K562 (cell line): ENCODE data around the gene CERS4. TPM values are rescaled to one million over a fixed set of nuclear protein-coding genes. Genes with fewer than 3 reads are reported as not detected.

Experiments used
- CTBP1 ChIP-seq: fragments of 450-650 bp; IDR thresholded peaks from 2 replicates; pipeline ENCODE4 v1.6.1; 2016; ENCODE audit warnings: borderline replicate concordance
- CXXC5 ChIP-seq: fragments of 250-450 bp; sonication (Bioruptor Pico); IDR thresholded peaks from 2 replicates; pipeline ENCODE4 v1.8.0; 2022; ENCODE audit warnings: inconsistent platforms, mild to moderate bottlenecking, moderate library complexity
- DPF2 ChIP-seq: fragments of 450-650 bp; IDR thresholded peaks from 2 replicates; pipeline ENCODE4 v1.6.1; 2016
- ETV6 ChIP-seq, 3 experiments: fragments of 150-350 bp in 1 of 3; sonication (generic) in 1 of 3; formaldehyde crosslinking in 1 of 3; IDR thresholded peaks; 2 replicates each; pipeline versions ENCODE4 v1.6.1 to v1.8.0; 2014 to 2022; ENCODE audit warnings: borderline replicate concordance in 2 of 3, low read depth in 2 of 3, antibody characterized with exemption in 1 of 3, low read length in 1 of 3, mild to moderate bottlenecking in 1 of 3, missing genetic modification reagents in 1 of 3
- FOXA1 ChIP-seq: fragments of 450-650 bp; IDR thresholded peaks from 2 replicates; pipeline ENCODE4 v1.6.1; 2016; ENCODE audit warnings: mild to moderate bottlenecking, borderline replicate concordance
- FOXA3 ChIP-seq, 2 experiments: fragments of 450-650 bp in 1 of 2; sonication (generic) in 1 of 2; formaldehyde crosslinking; IDR thresholded peaks in 1 of 2; conservative IDR thresholded peaks in 1 of 2; 2 replicates each; pipeline versions ENCODE4 v1.4.0 to v1.8.0; 2020 to 2022; ENCODE audit warnings: mild to moderate bottlenecking in 2 of 2, missing genetic modification reagents in 1 of 2
- HDAC2 ChIP-seq: fragments of 450-650 bp; IDR thresholded peaks from 2 replicates; pipeline ENCODE4 v1.6.1; 2016; ENCODE audit warnings: mild to moderate bottlenecking
- HEY1 ChIP-seq: fragments of 250-450 bp; sonication (Bioruptor Pico); IDR thresholded peaks from 2 replicates; pipeline ENCODE4 v1.5.0; 2020; ENCODE audit warnings: mild to moderate bottlenecking, moderate library complexity, borderline replicate concordance
- HNRNPUL1 ChIP-seq: fragments of 200-400 bp; formaldehyde crosslinking; IDR thresholded peaks from 2 replicates; pipeline ENCODE4 v1.6.1; 2017; ENCODE audit warnings: low read length
- MCM3 ChIP-seq: fragments of 450-650 bp; IDR thresholded peaks from 2 replicates; pipeline ENCODE4 v1.6.1; 2016
- MEIS2 ChIP-seq: fragments of 450-650 bp; IDR thresholded peaks from 2 replicates; pipeline ENCODE4 v1.6.1; 2014; ENCODE audit warnings: mild to moderate bottlenecking; ENCODE audit not compliant: partially characterized antibody
- NRF1 ChIP-seq, 2 experiments: fragments of 450-650 bp; IDR thresholded peaks in 1 of 2; conservative IDR thresholded peaks in 1 of 2; 2 replicates each; pipeline ENCODE4 v1.6.1; 2014; ENCODE audit warnings: mild to moderate bottlenecking in 2 of 2
- OTX1 ChIP-seq: fragments of 450-650 bp; formaldehyde crosslinking; IDR thresholded peaks from 2 replicates; pipeline ENCODE4 v1.4.0; 2022; ENCODE audit warnings: mild to moderate bottlenecking
- RBM39 ChIP-seq: fragments of 200-400 bp; formaldehyde crosslinking; optimal IDR thresholded peaks from 2 replicates; pipeline ENCODE3; 2018; ENCODE audit warnings: low read depth, low read length
- THRAP3 ChIP-seq: fragments of 450-650 bp; IDR thresholded peaks from 2 replicates; pipeline ENCODE4 v1.6.1; 2016; ENCODE audit warnings: mild to moderate bottlenecking, inconsistent platforms, borderline replicate concordance
- ZNF184 ChIP-seq: sonication (generic); formaldehyde crosslinking; IDR thresholded peaks from 2 replicates; pipeline ENCODE4 v1.5.0; 2020; ENCODE audit warnings: missing genetic modification reagents
- ZNF212 ChIP-seq: fragments of 450-650 bp; formaldehyde crosslinking; IDR thresholded peaks from 2 replicates; pipeline ENCODE4 v1.4.0; 2020; ENCODE audit warnings: mild to moderate bottlenecking
- ZNF695 ChIP-seq: fragments of 450-650 bp; formaldehyde crosslinking; IDR thresholded peaks from 2 replicates; pipeline ENCODE4 v1.4.0; 2020; ENCODE audit warnings: mild to moderate bottlenecking, moderate library complexity
- ZSCAN32 ChIP-seq: fragments of 450-650 bp; formaldehyde crosslinking; IDR thresholded peaks from 2 replicates; pipeline ENCODE4 v1.4.0; 2020; ENCODE audit warnings: mild to moderate bottlenecking, moderate library complexity
- polyA plus RNA-seq, 8 experiments: library from polyadenylated mRNA; depleted of rRNA in 4 of 8; stranded (reverse) in 5 of 8; unstranded in 3 of 8; fragments of >200 nt; fragmentation: Nextera tagmentation in 2 of 8; fragmentation: Illumina TruSeq in 1 of 8; extraction: Ambion mirVana in 2 of 8; extraction: Trizol in 1 of 8; gene quantifications; 2 replicates each; pipeline versions ENCODE4 v1.2.1 to v1.2.3, GENCODE V29; 2011 to 2014; ENCODE audit warnings: inconsistent platforms in 1 of 8, missing spikeins in 1 of 8
- total RNA-seq, 7 experiments: library from RNA; depleted of rRNA in 6 of 7; stranded (reverse); fragments of >200 nt in 6 of 7; fragmentation: Illumina TruSeq in 2 of 7; extraction: Trizol in 2 of 7; gene quantifications; 2 replicates each; pipeline versions ENCODE4 v1.2.1 to v1.2.3, GENCODE V29; 2011 to 2021; ENCODE audit warnings: low replicate concordance in 1 of 7
- TF ChIP-seq, protein P1 (sequence below): fragments of 200-800 bp; sonication (Bioruptor generic); IDR thresholded peaks from 2 replicates; pipeline ENCODE4 v1.6.1; 2017; ENCODE audit warnings: missing genetic modification characterization, missing compliant biosample characterization
- TF ChIP-seq, protein P2 (sequence below): fragments of 450-650 bp; IDR thresholded peaks from 2 replicates; pipeline ENCODE4 v1.6.1; 2016; ENCODE audit warnings: missing biosample characterization, missing genetic modification characterization
- TF ChIP-seq, protein P3 (sequence below), 2 experiments: fragments of 450-650 bp; conservative IDR thresholded peaks; 2 replicates each; pipeline ENCODE4 v1.6.1; 2017; ENCODE audit warnings: mild to moderate bottlenecking in 2 of 2, moderate library complexity in 2 of 2
- TF ChIP-seq, protein P4 (sequence below): fragments of 450-650 bp; IDR thresholded peaks from 2 replicates; pipeline ENCODE4 v1.6.1; 2016

CERS4 gene
- total and polyA plus RNA-seq, 9 of the 15 experiments (the other 6 are each of a cell fraction or from before 2014, with no cell fraction given) = 0.14 to 4.4 (median 2.9) TPM; not detected in 1

DNA sequence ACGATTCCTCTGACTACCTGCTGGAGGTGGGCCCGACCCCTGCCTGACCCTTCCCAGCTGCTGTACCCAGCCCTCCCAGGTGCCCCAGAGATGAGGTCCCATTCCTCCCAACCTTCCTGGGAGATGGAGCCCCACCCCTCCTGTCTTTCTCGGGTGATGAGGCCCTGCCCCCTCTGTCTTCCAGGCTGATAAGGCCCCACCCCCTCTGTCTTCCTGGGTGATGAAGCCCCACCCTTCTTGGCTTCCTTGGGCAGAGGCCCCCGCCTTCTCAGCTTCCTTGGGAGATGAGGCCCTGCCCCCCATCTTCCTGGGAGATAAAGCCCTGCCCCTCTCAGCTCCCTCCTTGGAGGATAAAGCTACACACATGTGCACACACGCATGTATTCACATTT, 47.9 kb downstream of the CERS4 start (continued):
- TF ChIP-seq ETV6 (IDR thresholded peaks at IDR 0.05; ENCODE audit: borderline replicate concordance in 1 of 2, low read depth in 2 of 2, low read length in 1 of 2) (no peak), ETV6 (CRISPR knock-in tag; IDR thresholded peaks at IDR 0.05; ENCODE audit: borderline replicate concordance) (no peak), ZSCAN32 (CRISPR knock-in tag) (no peak), NRF1 (conservative IDR thresholded peaks at IDR 0.05 in 1 of 2, IDR thresholded peaks at IDR 0.05 in 1 of 2) (peak in 1 of 2 experiments; percentile 46; a peak in 2 of 4 replicates), ZNF212 (CRISPR knock-in tag) (no peak), THRAP3 (no peak), ZNF695 (CRISPR knock-in tag) (no peak), FOXA1 (no peak), OTX1 (CRISPR knock-in tag) (no peak), RBM39 (no peak), HNRNPUL1 (no peak), DPF2 (peak; percentile 50; the same call in 1 of the 2 replicates), FOXA3 (CRISPR knock-in tag; conservative IDR thresholded peaks at IDR 0.05 in 1 of 2, IDR thresholded peaks at IDR 0.05 in 1 of 2) (no peak), CXXC5 (CRISPR knock-in tag) (0 out of 2 replicates have a peak, but pooled peaks have one; percentile 14), MEIS2 (peak; percentile 4), MCM3 (no peak), HEY1 (CRISPR knock-in tag) (no peak), ZNF184 (no peak), HDAC2 (0 out of 2 replicates have a peak, but pooled peaks have one; percentile 20), CTBP1 (peak; percentile 69)
- TF ChIP-seq, protein P1, sequence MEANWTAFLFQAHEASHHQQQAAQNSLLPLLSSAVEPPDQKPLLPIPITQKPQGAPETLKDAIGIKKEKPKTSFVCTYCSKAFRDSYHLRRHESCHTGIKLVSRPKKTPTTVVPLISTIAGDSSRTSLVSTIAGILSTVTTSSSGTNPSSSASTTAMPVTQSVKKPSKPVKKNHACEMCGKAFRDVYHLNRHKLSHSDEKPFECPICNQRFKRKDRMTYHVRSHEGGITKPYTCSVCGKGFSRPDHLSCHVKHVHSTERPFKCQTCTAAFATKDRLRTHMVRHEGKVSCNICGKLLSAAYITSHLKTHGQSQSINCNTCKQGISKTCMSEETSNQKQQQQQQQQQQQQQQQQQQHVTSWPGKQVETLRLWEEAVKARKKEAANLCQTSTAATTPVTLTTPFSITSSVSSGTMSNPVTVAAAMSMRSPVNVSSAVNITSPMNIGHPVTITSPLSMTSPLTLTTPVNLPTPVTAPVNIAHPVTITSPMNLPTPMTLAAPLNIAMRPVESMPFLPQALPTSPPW (CRISPR knock-in tag) = peak; percentile 73
- TF ChIP-seq, protein P2, sequence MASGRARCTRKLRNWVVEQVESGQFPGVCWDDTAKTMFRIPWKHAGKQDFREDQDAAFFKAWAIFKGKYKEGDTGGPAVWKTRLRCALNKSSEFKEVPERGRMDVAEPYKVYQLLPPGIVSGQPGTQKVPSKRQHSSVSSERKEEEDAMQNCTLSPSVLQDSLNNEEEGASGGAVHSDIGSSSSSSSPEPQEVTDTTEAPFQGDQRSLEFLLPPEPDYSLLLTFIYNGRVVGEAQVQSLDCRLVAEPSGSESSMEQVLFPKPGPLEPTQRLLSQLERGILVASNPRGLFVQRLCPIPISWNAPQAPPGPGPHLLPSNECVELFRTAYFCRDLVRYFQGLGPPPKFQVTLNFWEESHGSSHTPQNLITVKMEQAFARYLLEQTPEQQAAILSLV = no peak
- TF ChIP-seq, protein P3, sequence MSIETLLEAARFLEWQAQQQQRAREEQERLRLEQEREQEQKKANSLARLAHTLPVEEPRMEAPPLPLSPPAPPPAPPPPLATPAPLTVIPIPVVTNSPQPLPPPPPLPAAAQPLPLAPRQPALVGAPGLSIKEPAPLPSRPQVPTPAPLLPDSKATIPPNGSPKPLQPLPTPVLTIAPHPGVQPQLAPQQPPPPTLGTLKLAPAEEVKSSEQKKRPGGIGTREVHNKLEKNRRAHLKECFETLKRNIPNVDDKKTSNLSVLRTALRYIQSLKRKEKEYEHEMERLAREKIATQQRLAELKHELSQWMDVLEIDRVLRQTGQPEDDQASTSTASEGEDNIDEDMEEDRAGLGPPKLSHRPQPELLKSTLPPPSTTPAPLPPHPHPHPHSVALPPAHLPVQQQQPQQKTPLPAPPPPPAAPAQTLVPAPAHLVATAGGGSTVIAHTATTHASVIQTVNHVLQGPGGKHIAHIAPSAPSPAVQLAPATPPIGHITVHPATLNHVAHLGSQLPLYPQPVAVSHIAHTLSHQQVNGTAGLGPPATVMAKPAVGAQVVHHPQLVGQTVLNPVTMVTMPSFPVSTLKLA (conservative IDR thresholded peaks at IDR 0.05) = peak in 1 of 2 experiments; percentile 42; a peak in 1 of 4 replicates
- TF ChIP-seq, protein P4, sequence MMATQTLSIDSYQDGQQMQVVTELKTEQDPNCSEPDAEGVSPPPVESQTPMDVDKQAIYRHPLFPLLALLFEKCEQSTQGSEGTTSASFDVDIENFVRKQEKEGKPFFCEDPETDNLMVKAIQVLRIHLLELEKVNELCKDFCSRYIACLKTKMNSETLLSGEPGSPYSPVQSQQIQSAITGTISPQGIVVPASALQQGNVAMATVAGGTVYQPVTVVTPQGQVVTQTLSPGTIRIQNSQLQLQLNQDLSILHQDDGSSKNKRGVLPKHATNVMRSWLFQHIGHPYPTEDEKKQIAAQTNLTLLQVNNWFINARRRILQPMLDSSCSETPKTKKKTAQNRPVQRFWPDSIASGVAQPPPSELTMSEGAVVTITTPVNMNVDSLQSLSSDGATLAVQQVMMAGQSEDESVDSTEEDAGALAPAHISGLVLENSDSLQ = peak; percentile 51; the same call in 1 of the 2 replicates
- TF ChIP-seq, all 486 proteins: peak for 13
